Measurements from ENCODE around the gene C20orf96.

Gene C20orf96

GRCh38 chr20:311609-312008 is 21.1 kb upstream of the C20orf96 start:
- no peak for DNase-seq

- DNase-seq, result no peak
These were observed 20.1 kb upstream of the C20orf96 start for GRCh38 chr20:310645-311044.

GRCh38 chr20:309841-310644 is 19.5 kb upstream of the C20orf96 start:
- no peak for DNase-seq

GRCh38 chr20:309306-309840 is 18.8 kb upstream of the C20orf96 start:
- DNase-seq, result no peak

- DNase-seq, result no peak
These were observed 18.0 kb upstream of the C20orf96 start for GRCh38 chr20:308427-309038.

GRCh38 chr20:305745-306144 is 15.2 kb upstream of the C20orf96 start:
- no peak for DNase-seq

GRCh38 chr20:301886-302848 is 11.6 kb upstream of the C20orf96 start:
- no peak for DNase-seq

GRCh38 chr20:300345-300990 is 9.9 kb upstream of the C20orf96 start:
- DNase-seq, result peak; percentile 13

- no peak for DNase-seq
These were observed 8.3 kb upstream of the C20orf96 start for GRCh38 chr20:298776-299391.

GRCh38 chr20:297925-298775 is 7.6 kb upstream of the C20orf96 start:
- DNase-seq, result no peak

- DNase-seq, result peak; percentile 72
These were observed 6.8 kb upstream of the C20orf96 start, which contains the start of gene ZCCHC3 for GRCh38 chr20:297098-297924. Gene ZCCHC3 (plus strand): TSS chr20:297570. CDS start chr20:297587, 17 bp downstream.

- DNase-seq, result no peak
These were observed 5.3 kb upstream of the C20orf96 start for GRCh38 chr20:295804-296203.

- DNase-seq, result no peak
These were observed 4.1 kb upstream of the C20orf96 start for GRCh38 chr20:294602-295001.

- no peak for DNase-seq
These were observed 862 bp downstream of the C20orf96 start for GRCh38 chr20:289693-290083.

- no peak for DNase-seq
These were observed 1.4 kb downstream of the C20orf96 start for GRCh38 chr20:288956-289692.

- no peak for DNase-seq
These were observed 4.0 kb downstream of the C20orf96 start for GRCh38 chr20:286508-286907.

GRCh38 chr20:284172-284571 is 6.4 kb downstream of the C20orf96 start:
- no peak for DNase-seq

- DNase-seq, result no peak
These were observed 11.7 kb downstream of the C20orf96 start for GRCh38 chr20:278607-279571.
